HepG2 (cell line): ENCODE data around the gene CATSPERE. TPM values are rescaled to one million over a fixed set of nuclear protein-coding genes. Genes with fewer than 3 reads are reported as not detected.

Source experiments
- AHDC1 ChIP-seq: sonication (generic); formaldehyde crosslinking; IDR thresholded peaks from 2 replicates; pipeline ENCODE4 v1.5.1; 2020; ENCODE audit warnings: mild to moderate bottlenecking, missing genetic modification reagents, borderline replicate concordance
- CBX5 ChIP-seq: sonication (generic); formaldehyde crosslinking; IDR thresholded peaks from 2 replicates; pipeline ENCODE4 v1.4.0; 2020; ENCODE audit warnings: missing genetic modification reagents, borderline replicate concordance
- CREM ChIP-seq, 2 experiments: sonication (generic) in 1 of 2; formaldehyde crosslinking in 1 of 2; IDR thresholded peaks; 2 replicates each; pipeline versions ENCODE4 v1.4.0 to v1.6.1; 2016 to 2020; ENCODE audit warnings: antibody characterized with exemption in 1 of 2, mild to moderate bottlenecking in 1 of 2, missing genetic modification reagents in 1 of 2
- DNMT3B ChIP-seq: conservative IDR thresholded peaks from 2 replicates; pipeline ENCODE4 v1.6.1; 2016; ENCODE audit warnings: missing biosample characterization, control low read depth
- KIAA2018 ChIP-seq: sonication (generic); formaldehyde crosslinking; IDR thresholded peaks from 2 replicates; pipeline ENCODE4 v1.5.0; 2020; ENCODE audit warnings: mild to moderate bottlenecking, missing genetic modification reagents, borderline replicate concordance
- LBX2 ChIP-seq: sonication (generic); formaldehyde crosslinking; IDR thresholded peaks from 2 replicates; pipeline ENCODE4 v1.5.0; 2020; ENCODE audit warnings: missing genetic modification reagents, mild to moderate bottlenecking, borderline replicate concordance
- NFATC3 ChIP-seq: sonication (generic); formaldehyde crosslinking; IDR thresholded peaks from 2 replicates; pipeline ENCODE4 v1.5.1; 2020; ENCODE audit warnings: mild to moderate bottlenecking, missing genetic modification reagents
- PAF1 ChIP-seq: IDR thresholded peaks from 2 replicates; pipeline ENCODE4 v1.6.1; 2016; ENCODE audit warnings: missing genetic modification reagents, missing compliant biosample characterization
- ZNF143 ChIP-seq: sonication (generic); formaldehyde crosslinking; IDR thresholded peaks from 2 replicates; pipeline ENCODE4 v1.4.0; 2020; ENCODE audit warnings: missing genetic modification reagents
- ZNF33A ChIP-seq: sonication (generic); formaldehyde crosslinking; IDR thresholded peaks from 2 replicates; pipeline ENCODE4 v1.5.1; 2020; ENCODE audit warnings: missing genetic modification reagents, mild to moderate bottlenecking, moderate library complexity, borderline replicate concordance
- ZNF564 ChIP-seq: sonication (generic); formaldehyde crosslinking; IDR thresholded peaks from 2 replicates; pipeline ENCODE4 v1.8.1; 2023; ENCODE audit warnings: mild to moderate bottlenecking, missing genetic modification reagents
- polyA plus RNA-seq, 8 experiments: library from polyadenylated mRNA; depleted of rRNA in 3 of 8; stranded (reverse) in 7 of 8; unstranded in 1 of 8; fragments of >200 nt; fragmentation: Illumina TruSeq in 4 of 8; extraction: Trizol in 4 of 8; gene quantifications; 2 replicates each; pipeline versions ENCODE4 v1.2.1 to v1.2.3, GENCODE V29; 2011 to 2016; ENCODE audit warnings: low read depth in 4 of 8, missing spikeins in 1 of 8, mixed read lengths in 1 of 8; ENCODE audit not compliant: insufficient read depth in 1 of 8
- total RNA-seq, 5 experiments: library from RNA; depleted of rRNA; stranded (reverse); fragments of >200 nt; fragmentation: Illumina TruSeq; extraction: Trizol; gene quantifications; 2 replicates each; pipeline ENCODE4 v1.2.3, GENCODE V29; 2016; ENCODE audit warnings: low read depth in 1 of 5

CATSPERE gene
- total and polyA plus RNA-seq, 2 of the 13 experiments (the other 11 are each of a cell fraction or from before 2014, with no cell fraction given) = 0.34 to 0.51 TPM

GRCh38 chr1:244451539-244451950 is 9.5 kb upstream of the CATSPERE start, which contains the start of gene ADSS2 (continued):
- TF ChIP-seq KIAA2018 (CRISPR knock-in tag) (no peak), CREM (IDR thresholded peaks at IDR 0.05) (no peak), CREM (CRISPR knock-in tag; IDR thresholded peaks at IDR 0.05) (no peak), NFATC3 (no peak), PAF1 (CRISPR knock-in tag) (no peak), AHDC1 (no peak), LBX2 (0 out of 2 replicates have a peak, but pooled peaks have one; percentile 30), ZNF564 (CRISPR knock-in tag) (0 out of 2 replicates have a peak, but pooled peaks have one; percentile 23), ZNF143 (CRISPR knock-in tag) (no peak), CBX5 (CRISPR knock-in tag) (no peak), ZNF33A (CRISPR knock-in tag) (no peak), DNMT3B (CRISPR knock-in tag) (no peak)
